Measurements from ENCODE around the gene ACR.

Gene ACR

GRCh38 chr22:50716290-50717024, 21.5 kb upstream of the ACR start:
- in situ Hi-C loops (cut with HindIII; ENCODE audit: low sequenced_read_pairs) = no loop called here

- in situ Hi-C loops (cut with HindIII; ENCODE audit: low sequenced_read_pairs) = no loop called here
Measured at GRCh38 chr22:50717709-50718351, 20.2 kb upstream of the ACR start.

GRCh38 chr22:50718352-50718709, 19.7 kb upstream of the ACR start:
- in situ Hi-C loops (cut with HindIII; ENCODE audit: low sequenced_read_pairs) = no loop called here

GRCh38 chr22:50719814-50720300, 18.1 kb upstream of the ACR start:
- in situ Hi-C loops (cut with HindIII; ENCODE audit: low sequenced_read_pairs) = no loop called here

- in situ Hi-C loops (cut with HindIII; ENCODE audit: low sequenced_read_pairs) = no loop called here
Measured at GRCh38 chr22:50720301-50721256, 17.4 kb upstream of the ACR start.

GRCh38 chr22:50721257-50721844, 16.7 kb upstream of the ACR start:
- in situ Hi-C loops (cut with HindIII; ENCODE audit: low sequenced_read_pairs) = no loop called here

- in situ Hi-C loops (cut with HindIII; ENCODE audit: low sequenced_read_pairs) = no loop called here
Measured at GRCh38 chr22:50722048-50722701, 15.8 kb upstream of the ACR start.

GRCh38 chr22:50722716-50723428, 15.1 kb upstream of the ACR start:
- in situ Hi-C loops (cut with HindIII; ENCODE audit: low sequenced_read_pairs) = no loop called here

GRCh38 chr22:50723991-50724390, 14.0 kb upstream of the ACR start:
- in situ Hi-C loops (cut with HindIII; ENCODE audit: low sequenced_read_pairs) = no loop called here

- in situ Hi-C loops (cut with HindIII; ENCODE audit: low sequenced_read_pairs) = no loop called here
Measured at GRCh38 chr22:50724616-50725015, 13.4 kb upstream of the ACR start.

GRCh38 chr22:50725597-50725996, 12.4 kb upstream of the ACR start:
- in situ Hi-C loops (cut with HindIII; ENCODE audit: low sequenced_read_pairs) = no loop called here

- in situ Hi-C loops (cut with HindIII; ENCODE audit: low sequenced_read_pairs) = no loop called here
Measured at GRCh38 chr22:50726643-50727340, 11.2 kb upstream of the ACR start.

- in situ Hi-C loops (cut with HindIII; ENCODE audit: low sequenced_read_pairs) = no loop called here
Measured at GRCh38 chr22:50727678-50728522, 10.1 kb upstream of the ACR start.

- in situ Hi-C loops (cut with HindIII; ENCODE audit: low sequenced_read_pairs) = no loop called here
Measured at GRCh38 chr22:50728523-50728931, 9.5 kb upstream of the ACR start.

GRCh38 chr22:50729391-50730012, 8.5 kb upstream of the ACR start:
- in situ Hi-C loops (cut with HindIII; ENCODE audit: low sequenced_read_pairs) = no loop called here

- in situ Hi-C loops (cut with HindIII; ENCODE audit: low sequenced_read_pairs) = no loop called here
Measured at GRCh38 chr22:50730013-50730891, 7.8 kb upstream of the ACR start.
